Middle frontal gyrus (tissue), 1 donor: ENCODE results near the gene KRAS.
"Not testable (repeated sequence)": the region's sequence is repeated elsewhere in the genome, so short reads cannot be mapped to it uniquely, and the experiment has no call there.

Experiments
- DNase-seq: peaks from one replicate; pipeline ENCODE4 v3.0.0-alpha.2; 2015; ENCODE audit warnings: low spot score; ENCODE audit errors: extremely low spot score

KRAS gene

DNA sequence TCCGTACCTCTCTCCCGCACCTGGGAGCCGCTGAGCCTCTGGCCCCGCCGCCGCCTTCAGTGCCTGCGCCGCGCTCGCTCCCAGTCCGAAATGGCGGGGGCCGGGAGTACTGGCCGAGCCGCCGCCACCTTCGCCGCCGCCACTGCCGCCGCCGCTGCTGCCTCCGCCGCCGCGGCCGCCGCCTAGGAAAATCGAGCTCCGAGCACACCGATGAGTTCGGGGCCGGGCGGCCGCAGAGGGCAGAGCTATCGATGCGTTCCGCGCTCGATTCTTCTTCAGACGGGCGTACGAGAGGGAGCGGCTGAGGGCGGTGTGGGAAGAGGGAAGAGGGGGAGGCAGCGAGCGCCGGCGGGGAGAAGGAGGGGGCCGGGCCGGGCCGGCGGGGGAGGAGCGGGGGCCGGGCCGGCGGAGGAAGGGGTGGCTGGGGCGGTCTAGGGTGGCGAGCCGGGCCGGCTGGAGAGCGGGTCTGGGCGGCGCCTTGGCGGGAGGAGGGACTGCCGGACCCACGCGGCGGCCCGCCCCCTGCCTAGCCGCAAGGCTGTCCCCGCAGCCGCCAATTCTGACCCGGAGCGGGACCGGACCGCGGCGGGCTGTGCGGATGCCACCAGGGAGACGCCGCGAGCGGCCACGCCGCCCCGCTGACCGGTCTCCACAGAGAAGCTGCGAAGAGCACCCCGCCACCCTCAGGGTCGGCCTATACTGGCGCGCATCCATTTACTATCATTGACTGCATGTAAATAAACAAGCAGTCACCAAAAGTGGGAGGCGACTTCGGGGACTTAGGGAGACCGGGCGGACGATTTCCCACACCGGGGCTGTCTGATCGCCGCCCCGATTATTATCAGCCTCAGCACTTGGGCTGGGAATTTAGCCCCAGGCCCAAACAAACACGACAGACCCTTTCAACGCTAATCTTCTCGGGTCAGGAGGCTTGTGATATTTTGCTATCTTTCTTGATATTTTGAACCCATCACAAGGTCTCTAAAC is at the start of gene KRAS:
Gene KRAS (minus strand): TSS at position 186 of the 987 bp plus-strand sequence.
- peak; percentile 89 for DNase-seq

DNA sequence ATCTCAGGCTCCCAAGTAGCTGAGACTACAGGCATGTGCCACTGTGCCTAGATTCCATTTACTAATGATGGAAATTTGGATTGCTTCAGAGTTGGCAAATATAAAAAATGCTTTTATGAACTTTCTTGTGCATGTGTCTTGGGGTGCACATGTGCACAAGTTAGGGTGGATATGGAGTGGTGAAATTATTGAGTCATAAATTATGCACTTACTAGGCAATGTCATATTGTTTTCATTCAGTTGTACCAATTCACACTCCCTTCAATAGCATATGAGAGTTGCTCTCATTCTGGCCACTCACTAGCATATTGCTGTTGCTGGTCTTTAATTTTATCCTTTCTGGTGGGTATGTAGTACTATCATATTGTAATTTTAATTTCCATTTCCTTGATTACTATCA is 45.7 kb upstream of the KRAS start:
- DNase-seq = no peak

DNA sequence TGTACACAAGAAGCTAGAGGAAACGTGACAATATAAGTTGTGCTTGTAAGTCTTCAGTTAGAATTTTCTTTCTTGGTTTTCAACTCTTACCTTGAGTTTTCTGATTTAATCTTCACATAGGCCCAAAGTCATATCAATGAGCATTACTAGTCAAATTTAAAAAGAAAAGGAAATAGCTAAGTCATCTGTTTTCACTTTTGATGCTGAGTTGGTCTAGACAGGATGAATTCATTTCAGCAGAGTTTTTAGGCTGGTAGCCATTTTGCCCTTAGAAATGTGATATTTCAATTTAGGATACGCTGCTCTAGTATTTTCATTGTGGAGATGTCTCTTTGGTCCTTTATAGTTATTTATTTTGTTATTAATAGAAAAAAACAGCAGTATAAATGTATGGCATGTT is 44.6 kb upstream of the KRAS start:
- DNase-seq = no peak

DNA sequence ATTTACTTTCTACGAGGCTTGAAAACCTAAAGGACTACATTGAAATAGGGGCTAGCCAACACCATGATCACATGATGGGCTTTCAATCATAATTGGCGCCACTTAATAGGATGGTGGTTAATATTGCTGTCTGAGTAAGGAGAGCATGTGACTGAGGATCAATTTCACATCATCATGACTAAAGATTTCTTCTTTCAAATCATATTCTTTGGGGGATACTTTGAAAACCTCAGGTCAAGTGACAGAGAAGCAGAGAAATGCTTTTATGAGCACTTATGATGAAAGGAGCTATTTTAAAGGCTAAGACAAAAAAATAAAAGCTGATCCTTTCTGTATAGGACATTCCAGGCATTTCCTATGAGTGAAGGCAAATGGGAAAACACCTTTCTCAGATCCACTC is 42.9 kb upstream of the KRAS start:
- no peak for DNase-seq

DNA sequence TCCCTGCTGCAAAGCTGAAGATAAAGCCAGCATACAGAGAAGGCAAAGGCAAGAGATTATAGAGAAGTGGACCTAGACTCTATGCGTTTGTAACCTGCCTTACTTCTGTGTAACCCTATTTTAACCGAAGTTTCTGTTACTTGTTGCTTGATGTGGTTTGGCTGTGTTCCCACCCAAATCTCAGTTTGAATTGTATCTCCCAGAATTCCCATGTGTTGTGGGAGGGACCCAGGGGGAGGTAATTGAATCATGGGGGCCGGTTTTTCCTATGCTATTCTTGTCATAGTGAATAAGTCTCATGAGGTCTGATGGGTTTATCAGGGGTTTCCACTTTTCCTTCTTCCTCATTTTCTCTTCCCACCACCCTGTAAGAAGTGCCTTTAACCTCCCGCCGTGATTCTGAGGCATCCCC is 42.1 kb upstream of the KRAS start:
- DNase-seq = not testable (repeated sequence)

DNA sequence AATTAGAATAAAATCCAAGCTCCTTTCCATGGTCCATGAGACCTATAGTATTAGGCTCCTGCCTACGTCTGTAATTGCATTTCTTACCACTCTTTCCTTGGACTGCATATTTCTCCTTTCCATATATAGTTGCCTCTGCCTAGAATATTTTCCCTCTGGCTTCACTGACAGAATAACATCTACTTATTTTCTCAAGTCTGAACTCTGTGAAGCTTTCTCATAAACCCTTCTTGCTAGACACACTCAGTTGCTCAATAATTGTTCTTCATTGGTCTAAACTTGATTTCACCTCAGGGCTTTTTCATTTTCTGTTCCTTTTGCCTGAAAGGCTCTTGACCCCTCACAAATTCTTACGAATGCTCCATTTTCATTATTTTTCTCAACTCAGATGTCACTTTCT is 36.9 kb upstream of the KRAS start:
- DNase-seq = no peak

DNA sequence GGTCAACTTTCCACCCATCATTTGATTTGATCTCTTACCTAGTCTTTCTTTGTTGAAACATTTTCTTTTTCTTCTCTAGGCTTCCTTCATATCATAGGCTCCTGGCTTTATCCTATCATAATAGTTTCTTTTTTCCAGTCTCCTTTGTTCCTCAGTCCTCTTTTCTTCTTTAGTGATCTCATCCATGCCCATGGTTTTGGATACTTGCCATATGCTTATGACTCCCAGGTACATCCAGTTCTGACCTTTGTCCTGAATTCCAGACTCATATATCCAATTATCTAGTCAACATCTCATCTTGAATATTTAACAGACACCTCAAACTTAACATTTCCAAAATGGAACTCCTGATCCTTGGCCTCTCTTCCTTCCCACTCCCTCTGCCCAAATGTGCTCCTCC is 36.1 kb upstream of the KRAS start:
- DNase-seq = no peak

DNA sequence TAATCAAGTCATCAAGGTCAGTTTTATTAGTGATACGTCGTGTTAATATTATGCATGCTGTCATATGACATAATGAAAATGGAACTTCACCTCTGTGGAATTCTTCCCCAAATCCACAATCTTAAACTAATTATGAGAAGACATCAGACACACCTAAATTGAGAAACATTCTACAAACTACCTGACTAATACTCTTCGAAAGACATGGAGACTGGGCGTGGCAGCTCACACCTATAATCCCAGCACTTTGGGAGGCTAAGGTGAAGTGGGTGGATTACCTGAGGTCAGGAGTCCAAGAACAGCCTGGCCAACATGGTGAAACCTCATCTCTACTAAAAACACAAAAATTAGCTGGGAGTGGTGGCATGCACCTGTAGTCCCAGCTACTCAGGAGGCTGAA is 33.3 kb upstream of the KRAS start:
- no peak for DNase-seq

DNA sequence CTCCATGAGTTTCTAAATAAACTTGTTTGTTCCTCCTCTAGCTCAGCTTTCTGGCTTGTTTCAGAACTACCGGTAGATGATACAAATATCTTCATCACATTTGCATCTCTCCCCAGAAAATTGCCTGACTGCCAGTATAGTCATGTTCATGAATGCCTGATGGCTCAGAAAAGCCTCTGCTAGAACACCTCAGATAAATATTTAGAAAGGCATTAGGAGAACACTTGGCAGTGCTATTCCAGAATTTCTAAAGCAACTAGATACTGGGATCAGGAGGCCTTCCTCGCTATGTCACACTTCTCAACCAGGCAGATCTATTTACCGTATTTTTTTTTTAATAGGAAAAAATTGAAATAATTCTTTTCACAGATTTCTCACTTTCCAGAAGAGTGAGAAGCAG is 32.3 kb upstream of the KRAS start:
- DNase-seq = no peak

DNA sequence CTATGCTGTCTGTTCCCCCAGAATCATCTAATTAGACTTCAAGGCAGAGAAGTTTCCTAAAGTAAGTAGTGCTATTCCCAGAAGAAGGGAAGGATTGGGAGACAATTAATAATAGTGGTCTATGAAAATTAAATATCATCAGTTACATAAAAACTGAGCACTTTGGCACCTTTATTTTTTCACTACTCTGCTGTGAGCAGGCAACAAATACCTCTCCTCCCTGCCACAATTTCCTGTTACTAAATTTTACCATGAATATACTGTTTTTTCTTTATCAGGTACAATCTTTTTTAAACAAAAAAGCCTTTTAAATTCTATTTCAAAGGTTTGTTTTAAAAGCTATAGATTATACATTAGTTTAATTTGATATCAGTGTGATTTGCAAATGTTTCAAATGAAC is 29.4 kb upstream of the KRAS start:
- DNase-seq = no peak

DNA sequence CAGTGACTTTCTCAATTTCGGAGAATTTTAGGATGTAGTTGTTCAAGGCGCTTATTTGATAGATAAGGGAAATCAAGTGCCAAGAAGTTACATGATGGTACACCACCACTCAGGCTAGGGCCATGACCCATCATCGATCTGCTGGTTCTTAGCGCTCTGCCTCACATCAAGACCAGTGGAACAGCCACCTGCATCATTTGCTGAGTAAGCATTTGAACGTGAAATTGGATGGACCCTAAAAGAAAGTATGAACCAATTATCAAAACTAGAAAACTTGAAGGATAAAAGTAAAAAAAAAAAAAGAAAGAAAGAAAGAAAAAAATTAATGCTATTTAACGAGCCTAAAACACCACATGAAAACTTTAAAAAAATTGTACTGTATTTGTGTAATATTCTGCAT is 27.5 kb upstream of the KRAS start:
- DNase-seq = no peak

DNA sequence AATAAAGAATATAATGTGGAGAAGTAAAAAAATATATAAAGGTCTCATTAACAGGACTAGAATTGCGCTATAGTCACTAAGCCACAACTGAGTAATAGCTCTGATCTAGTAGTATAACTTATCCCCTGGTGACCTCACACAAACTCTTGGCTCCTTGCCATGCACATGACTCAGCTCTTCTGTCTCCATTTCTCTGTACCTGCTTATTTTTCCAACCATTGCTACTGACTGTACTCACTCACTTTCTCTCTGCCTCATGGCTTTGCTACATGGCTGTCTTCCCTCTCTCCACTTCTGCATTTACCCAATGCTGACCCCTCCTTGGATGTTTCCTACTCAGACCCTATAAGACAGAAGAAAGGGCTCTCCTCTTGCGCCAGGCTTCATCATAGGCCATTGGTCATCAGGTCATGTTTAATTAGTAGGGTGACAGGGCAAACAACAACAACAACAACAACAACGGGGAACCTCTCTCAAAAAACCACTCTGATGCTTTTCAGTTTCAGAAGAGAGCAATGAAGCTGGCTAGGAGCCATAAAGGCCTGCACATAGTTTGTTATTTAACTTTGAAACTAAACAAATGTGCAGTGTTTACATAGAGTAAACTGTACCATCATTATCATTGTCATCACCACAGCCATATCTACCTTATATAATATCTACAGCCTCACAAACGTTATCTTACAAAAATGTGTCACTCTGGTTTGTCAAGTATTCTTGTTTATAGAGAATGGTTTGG is 25.6 kb upstream of the KRAS start:
- no peak for DNase-seq

DNA sequence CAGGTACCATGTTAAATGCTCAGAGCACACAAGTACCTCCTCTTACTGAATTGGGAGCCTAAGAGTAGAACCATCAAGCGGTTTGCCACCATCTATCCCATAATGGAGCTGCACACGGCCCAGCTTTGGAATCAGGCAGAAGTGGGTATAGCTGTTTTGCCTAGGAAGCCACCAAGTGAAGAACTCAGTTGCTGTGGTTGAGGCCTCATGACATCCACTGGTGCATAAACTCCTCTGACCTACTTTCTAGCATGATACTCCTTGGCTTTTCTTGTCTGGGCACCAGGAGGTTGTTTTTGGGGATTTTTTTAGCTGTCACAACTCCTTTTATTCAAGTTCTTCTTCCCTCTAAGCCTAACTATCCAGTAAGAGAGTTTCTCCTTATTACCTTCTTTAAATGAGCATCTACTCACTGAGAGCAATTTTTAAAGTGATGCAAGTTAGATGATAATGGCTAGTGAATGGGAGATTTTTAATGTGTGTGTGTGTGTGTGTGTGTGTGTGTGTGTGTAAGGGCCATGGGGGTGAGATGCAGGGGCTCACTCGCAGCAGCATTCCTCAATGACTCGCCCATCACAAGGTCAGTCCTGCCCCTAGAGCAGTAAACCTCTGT is 20.9 kb upstream of the KRAS start:
- DNase-seq = no peak

DNA sequence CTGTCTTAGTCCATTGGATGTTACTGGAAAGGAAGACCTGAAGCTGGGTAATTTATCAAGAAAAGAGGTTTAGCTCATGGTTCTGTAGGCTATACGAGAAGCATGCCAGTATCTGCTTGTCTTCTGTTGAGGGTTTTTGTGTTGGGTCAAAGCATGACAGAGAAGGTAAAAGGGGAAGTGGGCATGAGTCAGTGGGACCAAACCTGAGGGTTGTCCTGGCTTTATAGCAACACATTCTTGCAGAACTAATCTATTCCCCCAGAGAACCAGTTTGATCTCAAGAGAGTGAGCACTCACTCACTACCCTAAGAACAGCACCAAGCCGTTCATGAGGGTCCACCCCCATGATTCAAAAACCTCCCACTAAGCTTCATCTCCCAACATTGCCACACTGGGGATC is 19.0 kb upstream of the KRAS start:
- DNase-seq = no peak

DNA sequence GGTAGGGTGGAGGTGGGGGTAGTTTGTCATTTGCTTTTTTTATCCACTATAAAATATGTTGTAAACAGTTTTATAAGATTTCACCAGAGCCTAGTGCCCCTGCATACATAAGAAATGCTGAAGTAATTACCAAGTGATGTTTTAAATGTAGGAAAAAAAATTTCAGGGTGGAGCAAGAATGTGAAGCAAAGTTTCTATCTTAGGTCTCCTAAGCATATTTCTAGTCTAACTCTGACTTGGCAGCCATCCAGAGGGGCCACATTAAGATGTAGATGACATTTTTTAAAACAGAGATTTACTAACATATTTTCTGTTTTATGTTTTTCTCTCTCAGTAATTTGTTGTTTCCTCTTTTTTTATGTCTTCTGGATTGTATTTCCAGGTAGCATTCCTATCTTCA is 15.8 kb upstream of the KRAS start:
- DNase-seq = no peak

DNA sequence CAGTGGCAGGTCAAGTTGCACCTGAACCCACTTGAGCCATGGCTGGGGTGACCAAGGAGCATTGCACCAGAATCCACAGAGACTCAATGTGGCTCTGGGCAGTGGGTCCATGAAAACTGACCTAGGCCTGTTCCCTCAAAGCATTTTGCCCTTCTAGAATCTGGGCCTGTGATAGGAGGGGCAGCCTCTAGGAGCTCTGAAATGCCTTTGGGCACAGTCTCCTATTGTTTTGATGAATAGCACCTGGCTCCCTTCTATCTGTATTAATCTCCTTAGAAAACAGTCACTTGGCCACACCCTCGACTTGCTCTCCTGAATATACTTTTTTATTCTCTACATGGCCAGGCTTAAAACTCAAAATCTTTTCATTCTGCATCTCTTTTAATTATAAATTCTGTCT is 14.1 kb upstream of the KRAS start:
- no peak for DNase-seq

DNA sequence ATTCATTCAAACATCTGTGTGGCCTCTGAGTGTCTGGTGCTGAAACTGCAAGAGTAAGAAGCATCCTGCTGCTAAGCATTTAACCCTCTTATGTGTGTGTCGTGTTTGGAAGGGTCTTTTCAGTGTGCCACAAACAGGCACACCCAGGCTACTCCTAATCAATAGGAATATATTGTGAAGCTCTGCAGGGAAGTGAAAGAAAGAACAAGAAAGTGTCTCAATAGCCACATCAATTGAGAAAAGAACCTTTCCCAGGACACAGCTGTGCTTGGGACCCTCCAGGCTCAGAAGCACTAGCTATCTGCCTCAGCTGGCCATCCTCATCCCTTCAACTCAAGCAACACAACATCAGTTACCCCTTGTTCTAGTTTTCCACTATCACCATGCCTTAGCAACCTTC is 13.4 kb upstream of the KRAS start:
- DNase-seq = no peak

DNA sequence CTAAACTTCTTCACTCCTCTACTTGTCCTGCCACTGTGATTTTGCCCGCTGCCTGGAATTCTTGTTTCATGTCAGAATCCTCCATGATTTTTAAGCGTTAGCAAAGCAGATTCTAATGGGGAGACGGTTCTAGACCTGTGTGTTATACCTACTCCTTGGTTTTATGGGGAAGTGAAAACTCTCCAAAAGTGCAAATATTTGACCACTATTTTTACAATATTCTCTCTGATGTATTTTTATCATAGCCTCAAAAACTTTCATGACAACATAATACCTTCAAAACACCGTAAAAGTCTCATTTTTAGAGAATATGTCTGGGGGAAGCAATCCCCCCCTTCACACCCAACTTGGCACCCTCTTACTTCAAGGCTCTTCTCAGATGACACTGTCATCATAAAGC is 12.9 kb upstream of the KRAS start:
- DNase-seq = no peak

DNA sequence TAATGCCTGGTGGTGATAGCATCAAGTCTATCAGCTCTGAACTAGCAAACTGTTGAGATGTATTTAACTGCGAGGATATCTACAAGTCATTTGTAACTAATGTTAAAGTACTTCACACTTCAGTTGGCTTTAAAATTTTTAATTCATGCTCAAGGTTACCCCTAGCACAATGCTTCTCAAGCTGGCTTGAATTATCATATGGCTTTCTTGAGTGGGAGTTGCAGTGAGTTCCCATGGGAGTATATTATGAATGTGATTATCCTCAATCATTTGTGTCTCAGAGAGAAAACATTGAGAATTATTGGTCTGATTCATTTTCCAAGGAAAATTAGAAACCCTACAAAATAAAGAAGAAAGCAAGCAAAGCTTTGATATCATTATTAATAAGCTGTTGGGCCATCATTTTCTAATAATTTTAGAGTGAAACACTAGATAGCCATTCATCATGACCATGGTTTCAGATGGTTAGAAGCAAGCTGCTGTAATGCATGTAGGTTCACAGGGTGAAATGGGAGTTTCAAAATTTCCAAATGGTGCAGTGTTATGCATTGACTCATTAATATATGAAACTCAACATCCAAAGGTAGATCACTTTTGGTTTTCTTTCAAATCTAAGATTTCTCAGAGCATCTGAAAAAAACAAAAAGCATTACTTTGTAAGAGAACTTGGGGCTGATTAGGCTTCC is 11.8 kb upstream of the KRAS start:
- no peak for DNase-seq

DNA sequence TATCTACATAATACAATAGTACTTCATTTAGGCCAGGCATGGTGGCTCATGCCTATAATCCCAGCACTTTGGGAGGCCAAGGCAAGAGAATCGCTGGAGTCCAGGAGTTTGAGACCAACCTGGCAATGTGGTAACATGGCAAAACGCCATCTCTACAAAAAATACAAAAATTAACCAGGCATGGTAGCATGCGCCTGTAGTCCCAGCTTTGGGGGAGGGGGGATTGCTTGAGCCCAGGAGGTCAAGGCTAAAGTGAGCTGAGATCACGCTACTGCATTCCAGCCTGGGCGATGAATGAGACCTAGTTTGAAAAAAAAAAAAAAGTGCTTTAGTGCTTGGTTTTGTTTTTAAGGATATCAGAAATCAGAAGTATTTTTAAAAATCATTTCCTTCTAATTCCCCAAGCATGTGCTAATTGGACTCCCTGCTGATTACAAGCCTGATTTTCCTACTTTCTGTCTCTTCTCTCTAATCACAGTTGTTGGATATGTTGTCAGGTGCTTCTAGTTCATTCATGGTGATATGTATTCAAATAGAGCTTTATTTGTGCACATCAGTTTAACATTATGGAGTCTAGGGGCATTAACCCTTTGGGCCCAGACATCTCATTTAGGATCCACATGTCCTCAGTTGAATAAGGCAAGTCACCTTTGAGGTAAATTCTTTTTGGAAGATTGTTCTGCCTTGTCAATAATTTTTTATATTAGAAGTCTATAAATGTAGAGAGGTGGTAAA is 7.0 kb upstream of the KRAS start:
- DNase-seq = no peak

DNA sequence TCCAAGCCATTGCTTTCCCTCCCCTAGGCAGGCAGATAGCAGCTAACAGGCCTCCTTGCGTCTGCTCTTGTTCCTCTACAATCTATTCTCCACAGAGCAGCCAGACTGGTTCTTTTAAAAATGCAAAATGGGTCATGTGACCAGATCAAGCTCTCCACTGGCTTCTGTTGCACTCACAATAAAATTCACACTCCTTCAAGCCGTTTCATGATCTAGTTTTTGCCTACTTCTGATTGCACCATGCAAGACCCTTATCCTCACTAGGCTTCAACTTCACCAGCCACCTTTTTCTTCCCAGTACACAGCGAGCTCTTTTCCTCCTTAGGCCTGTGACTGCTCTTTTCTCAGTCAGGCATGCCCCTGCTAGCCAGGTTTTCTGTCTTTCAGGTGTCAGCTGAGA is 6.1 kb upstream of the KRAS start:
- DNase-seq = no peak
